GM18499 (cell line): ENCODE measurements around the gene GRAP.

Source experiments
- ATAC-seq: cut with Tn5 transposase; IDR thresholded peaks from one replicate; pipeline ENCODE4 v1.9.1; 2021; ENCODE audit warnings: moderate number of reproducible peaks; ENCODE audit not compliant: insufficient read depth, unreplicated experiment

The GRAP gene

GRCh38 chr17:19004421-19005136 lies 42.2 kb downstream of the GRAP start, which contains the start of gene FAM83G:
TSS of gene FAM83G (minus strand) at chr17:19004764. CDS start at chr17:19004041, 723 bp downstream.
- ATAC-seq, result no peak

- ATAC-seq, result no peak
These were observed 43.0 kb downstream of the GRAP start for GRCh38 chr17:19003543-19004420.

- no peak for ATAC-seq
These were observed 43.8 kb downstream of the GRAP start for GRCh38 chr17:19002805-19003542.

- ATAC-seq, result no peak
These were observed 44.7 kb downstream of the GRAP start for GRCh38 chr17:19001907-19002590.

GRCh38 chr17:19000531-19001325 lies 46.0 kb downstream of the GRAP start:
- ATAC-seq, result no peak

GRCh38 chr17:18999911-19000310 lies 46.8 kb downstream of the GRAP start:
- ATAC-seq, result no peak

- ATAC-seq, result no peak
These were observed 47.4 kb downstream of the GRAP start for GRCh38 chr17:18999394-18999793.

- ATAC-seq, result no peak
These were observed 49.0 kb downstream of the GRAP start for GRCh38 chr17:18997650-18998196.

GRCh38 chr17:18996458-18996857 lies 50.3 kb downstream of the GRAP start:
- no peak for ATAC-seq

GRCh38 chr17:18995220-18995619 lies 51.5 kb downstream of the GRAP start:
- no peak for ATAC-seq

- ATAC-seq, result no peak
These were observed 52.1 kb downstream of the GRAP start for GRCh38 chr17:18994631-18995030.

- ATAC-seq, result no peak
These were observed 52.7 kb downstream of the GRAP start for GRCh38 chr17:18993905-18994526.

- no peak for ATAC-seq
These were observed 54.2 kb downstream of the GRAP start for GRCh38 chr17:18992454-18993130.

GRCh38 chr17:18991531-18992315 lies 55.0 kb downstream of the GRAP start:
- no peak for ATAC-seq

GRCh38 chr17:18990331-18990730 lies 56.4 kb downstream of the GRAP start:
- no peak for ATAC-seq

GRCh38 chr17:18988546-18989173 lies 58.1 kb downstream of the GRAP start:
- ATAC-seq, result no peak
